LoVo (cell line): ENCODE measurements around the gene UMOD.

Source experiments
- DNase-seq: peaks from one replicate; pipeline ENCODE4 v3.0.0-alpha.2; 2016; ENCODE audit warnings: low spot score

Gene UMOD

GRCh38 chr16:20363191-20363590, 10.7 kb upstream of the UMOD start:
- no peak for DNase-seq

GRCh38 chr16:20359997-20360396, 7.5 kb upstream of the UMOD start:
- DNase-seq = no peak

- no peak for DNase-seq
Observed at GRCh38 chr16:20355114-20355782, 2.7 kb upstream of the UMOD start.

- no peak for DNase-seq
Observed at GRCh38 chr16:20353379-20353778, 864 bp upstream of the UMOD start.

- DNase-seq = no peak
Observed at GRCh38 chr16:20349615-20350014, 2.9 kb downstream of the UMOD start.

- DNase-seq = no peak
Observed at GRCh38 chr16:20348365-20349185, 3.9 kb downstream of the UMOD start.

GRCh38 chr16:20347666-20348364, 4.7 kb downstream of the UMOD start:
- no peak for DNase-seq

- no peak for DNase-seq
Observed at GRCh38 chr16:20344611-20345010, 7.9 kb downstream of the UMOD start.

- no peak for DNase-seq
Observed at GRCh38 chr16:20339744-20340143, 12.8 kb downstream of the UMOD start.

GRCh38 chr16:20336955-20337354, 15.6 kb downstream of the UMOD start:
- DNase-seq = no peak

- DNase-seq = no peak
Observed at GRCh38 chr16:20334396-20334795, 18.1 kb downstream of the UMOD start.

GRCh38 chr16:20333120-20333519, 19.4 kb downstream of the UMOD start:
- no peak for DNase-seq

GRCh38 chr16:20332411-20332810, 20.1 kb downstream of the UMOD start:
- DNase-seq = no peak

GRCh38 chr16:20331635-20332034, 20.9 kb downstream of the UMOD start:
- no peak for DNase-seq

GRCh38 chr16:20329392-20330138, 22.9 kb downstream of the UMOD start:
- DNase-seq = no peak

- DNase-seq = no peak
Observed at GRCh38 chr16:20327444-20328041, 25.0 kb downstream of the UMOD start, which contains the start of gene GP2. Gene GP2, minus strand, starts transcription at chr16:20327513. Its CDS starts 1,082 bp downstream, at chr16:20326431.

- no peak for DNase-seq
Observed at GRCh38 chr16:20326321-20326720, 26.2 kb downstream of the UMOD start.

- no peak for DNase-seq
Observed at GRCh38 chr16:20325005-20325404, 27.5 kb downstream of the UMOD start.

- DNase-seq = no peak
Observed at GRCh38 chr16:20323591-20324117, 28.9 kb downstream of the UMOD start.

- no peak for DNase-seq
Observed at GRCh38 chr16:20322696-20323095, 29.8 kb downstream of the UMOD start.

GRCh38 chr16:20321671-20322070, 30.8 kb downstream of the UMOD start:
- no peak for DNase-seq
